ENCODE data around the gene LRP8. TPM values are rescaled to one million over a fixed set of nuclear protein-coding genes. Genes with fewer than 3 reads are reported as not detected.

Gene LRP8
- total RNA-seq: 29.8 and 36.3 TPM in 2 replicates

GRCh38 chr1:53328009-53328461, at the start of gene LRP8:
Gene LRP8 (minus strand): TSS chr1:53328070. CDS start chr1:53327912, 158 bp downstream.

GRCh38 chr1:53238197-53239155, 89.4 kb downstream of the LRP8 start, which contains the start of gene MAGOH:
Gene MAGOH (minus strand): TSS chr1:53238518. CDS start chr1:53238448, 70 bp downstream.

DNA sequence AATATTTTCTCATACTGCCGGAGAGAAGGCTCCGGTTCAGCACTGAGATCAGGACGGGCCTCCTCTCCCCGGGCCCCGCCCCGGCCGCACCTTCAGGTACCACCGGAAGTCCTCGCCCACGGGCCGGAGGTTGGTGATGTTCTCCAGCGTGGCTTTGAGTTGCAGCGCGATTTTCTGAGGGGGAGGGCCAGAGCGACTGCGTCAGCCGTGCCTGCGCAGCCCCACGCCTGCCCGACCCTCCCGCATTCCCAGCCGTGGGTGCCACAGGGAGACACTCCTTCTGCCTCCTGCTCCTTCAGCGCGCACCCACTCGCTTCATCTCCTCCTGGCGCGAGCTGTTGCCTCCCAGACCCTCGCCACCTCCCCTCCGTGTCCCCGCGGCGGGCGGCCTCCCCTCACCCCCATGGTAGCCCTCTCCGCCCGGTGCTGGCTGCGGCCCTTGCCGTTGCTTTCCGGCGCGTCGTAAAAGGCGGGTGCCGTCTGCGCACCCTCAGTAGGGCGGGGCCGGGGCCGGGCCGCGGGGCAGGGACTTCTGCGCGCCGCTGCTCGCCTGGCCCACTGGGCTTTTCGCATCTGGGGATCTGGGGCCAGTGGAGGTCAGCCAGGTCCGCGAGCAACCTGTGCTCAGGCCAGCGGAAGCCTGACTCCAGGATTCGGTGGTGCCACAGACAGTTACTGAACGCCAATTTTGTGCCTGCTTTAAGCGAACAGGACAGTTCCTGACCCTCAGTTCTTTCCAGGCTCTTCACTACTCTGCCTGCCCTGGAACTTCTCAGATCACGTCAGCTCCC, 107.5 kb downstream of the LRP8 start, which contains the start of gene CZIB:
TSS of gene CZIB (minus strand) at position 464 of the 791 bp plus-strand sequence. CDS start at position 405, 59 bp downstream.

DNA sequence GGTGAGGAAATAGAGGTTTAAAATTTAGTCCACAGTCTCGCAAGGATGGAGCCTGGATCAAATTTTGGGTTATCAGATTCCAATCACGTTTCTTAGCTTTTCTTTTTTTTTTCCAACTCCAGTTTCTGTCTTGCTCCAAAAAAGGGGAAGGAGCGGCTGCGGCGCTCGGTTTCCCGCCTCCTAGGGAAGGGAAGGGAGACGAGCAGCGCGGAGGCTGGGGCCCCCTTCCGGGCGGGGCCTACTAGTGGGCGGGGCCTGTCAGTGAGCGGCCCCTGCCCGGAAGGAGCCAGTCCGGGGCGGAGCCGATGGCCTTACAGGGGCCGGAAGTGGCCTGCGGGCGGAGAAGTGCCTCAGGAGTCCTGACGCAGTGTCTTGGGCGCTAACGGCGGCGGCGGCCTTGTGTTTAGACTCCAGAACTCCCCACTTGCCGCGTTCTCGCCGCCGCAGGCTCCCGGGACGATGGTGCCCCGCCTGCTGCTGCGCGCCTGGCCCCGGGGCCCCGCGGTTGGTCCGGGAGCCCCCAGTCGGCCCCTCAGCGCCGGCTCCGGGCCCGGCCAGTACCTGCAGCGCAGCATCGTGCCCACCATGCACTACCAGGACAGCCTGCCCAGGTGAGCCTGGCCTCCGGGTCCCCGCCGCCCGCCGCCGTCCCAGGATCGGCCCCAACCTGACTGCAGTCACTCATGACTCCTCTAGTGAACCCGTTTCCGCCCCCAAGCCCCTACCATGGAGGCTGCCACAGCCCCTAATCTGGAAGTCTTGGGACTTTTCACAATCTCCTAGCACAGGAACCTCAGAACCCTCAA, 131.2 kb downstream of the LRP8 start, which contains the start of gene CPT2:
TSS of gene CPT2 (plus strand) at position 340 of the 806 bp plus-strand sequence. CDS start at position 460, 120 bp downstream.

Other genes with a start within 250 kb of the LRP8 start
- not detected in 2 replicates for gene SLC1A7, start 185.4 kb downstream of the LRP8 start, total RNA-seq
- gene CPT2, start 131.2 kb downstream of the LRP8 start, total RNA-seq: 21.4 and 22.2 TPM in 2 replicates
- gene CZIB, start 107.4 kb downstream of the LRP8 start, total RNA-seq: 52.0 and 52.2 TPM in 2 replicates
- gene MAGOH, start 89.6 kb downstream of the LRP8 start, total RNA-seq: 33.0 and 57.4 TPM in 2 replicates
- gene DMRTB1, start 131.3 kb upstream of the LRP8 start, total RNA-seq: not detected in 2 replicates